Activated naive CD8-positive, alpha-beta T cell treated with anti-CD3 and anti-CD28 coated beads, Interleukin-2, amount 10 ng/mL, durations not matched to agents 7 days and 5 days (primary cell): ENCODE measurements around the gene PSMD14. TPM values are rescaled to one million over a fixed set of nuclear protein-coding genes. Genes with fewer than 3 reads are reported as not detected.
"Not testable (repeated sequence)": the region's sequence is repeated elsewhere in the genome, so short reads cannot be mapped to it uniquely, and the experiment has no call there.

Experiments used
- ATAC-seq: fragments of 150-1000 bp; cut with Tn5 transposase; one replicate; pipeline ENCODE4 v1.10.0; 2021; ENCODE audit warnings: low read depth, moderate library complexity
- POLR2A ChIA-PET: fragments of 350-600 bp; sonication (Branson Sonifier 250); formaldehyde crosslinking; loops from one replicate; lab custom pipeline; 2021; ENCODE audit warnings: antibody characterized with exemption; lab: Charles Lee
- DNase-seq: peaks from one replicate; pipeline ENCODE4 v3.0.0; 2021
- H3K27ac Mint-ChIP-seq: one replicate; pipeline ENCODE4 v1.8.0; 2022; ENCODE audit warnings: mild to moderate bottlenecking, mixed read lengths
- H3K27me3 Mint-ChIP-seq: one replicate; pipeline ENCODE4 v1.8.0; 2022; ENCODE audit warnings: mild to moderate bottlenecking, moderate library complexity, mixed read lengths
- H3K36me3 Mint-ChIP-seq: one replicate; pipeline ENCODE4 v1.8.0; 2021; ENCODE audit warnings: mild to moderate bottlenecking, mixed read lengths
- H3K4me1 Mint-ChIP-seq: one replicate; pipeline ENCODE4 v1.8.0; 2021; ENCODE audit warnings: mixed read lengths
- H3K4me3 Mint-ChIP-seq: one replicate; pipeline ENCODE4 v1.8.0; 2022; ENCODE audit warnings: mild to moderate bottlenecking, moderate library complexity, mixed read lengths
- H3K9me3 Mint-ChIP-seq: one replicate; pipeline ENCODE4 v1.8.0; 2021; ENCODE audit warnings: mixed read lengths
- total RNA-seq, 2 experiments: library from RNA; stranded (reverse); gene quantifications; one replicate each; pipeline ENCODE4 v1.2.3, GENCODE V29; 2021

Gene PSMD14
- total RNA-seq, 2 experiments from 2014 or later, result 46.4 to 48.1 TPM

GRCh38 chr2:161307676-161308075, 549 bp upstream of the PSMD14 start:
- H3K4me3 Mint-ChIP-seq, result peak overlapping the region; percentile 99
- H3K36me3 Mint-ChIP-seq, result peaks cover 22% of the 10 kb centered on the region
- H3K9me3 Mint-ChIP-seq, result peaks cover 3% of the 10 kb centered on the region
- no peak for ATAC-seq
- no peak for DNase-seq
- peak overlapping the region; percentile 98 for H3K27ac Mint-ChIP-seq
- peaks cover 8% of the 10 kb centered on the region for H3K27me3 Mint-ChIP-seq
- peaks cover 19% of the 10 kb centered on the region for H3K4me1 Mint-ChIP-seq
- POLR2A ChIA-PET, result interaction anchor here (0.5 to 1.6 kb wide), 11 partner anchors 10 to 1011 kb away, joined by 3 to 7 read pairs (median 4); partner anchors contain the start of genes DPP4 and IFIH1

GRCh38 chr2:161312996-161313395, 4.8 kb downstream of the PSMD14 start:
- H3K27ac Mint-ChIP-seq, result no peak overlapping the region
- H3K27me3 Mint-ChIP-seq, result no peaks in the 10 kb centered on the region
- ATAC-seq (no peak), DNase-seq (no peak)
- H3K9me3 Mint-ChIP-seq, result no peaks in the 10 kb centered on the region
- H3K36me3 Mint-ChIP-seq, result peaks cover 29% of the 10 kb centered on the region
- H3K4me3 Mint-ChIP-seq, result no peak overlapping the region
- POLR2A ChIA-PET, result no interaction called here
- peaks cover 24% of the 10 kb centered on the region for H3K4me1 Mint-ChIP-seq

- peaks cover 31% of the 10 kb centered on the region for H3K36me3 Mint-ChIP-seq
- POLR2A ChIA-PET, result no interaction called here
- ATAC-seq (no peak), DNase-seq (no peak)
- H3K4me3 Mint-ChIP-seq, result no peak overlapping the region
- H3K4me1 Mint-ChIP-seq, result peaks cover 16% of the 10 kb centered on the region
- no peaks in the 10 kb centered on the region for H3K9me3 Mint-ChIP-seq
- no peaks in the 10 kb centered on the region for H3K27me3 Mint-ChIP-seq
- no peak overlapping the region for H3K27ac Mint-ChIP-seq
Measured at GRCh38 chr2:161315380-161315779, 7.2 kb downstream of the PSMD14 start.

- Mint-ChIP-seq H3K27me3 (no peaks in the 10 kb centered on the region), H3K36me3 (peaks cover 36% of the 10 kb centered on the region), H3K4me1 (peaks cover 12% of the 10 kb centered on the region), H3K9me3 (no peaks in the 10 kb centered on the region), H3K4me3 (no peak overlapping the region), H3K27ac (no peak overlapping the region)
- POLR2A ChIA-PET, result no interaction called here
- DNase-seq (no peak), ATAC-seq (no peak)
Measured at GRCh38 chr2:161316701-161317100, 8.5 kb downstream of the PSMD14 start.

GRCh38 chr2:161321944-161322648, 13.9 kb downstream of the PSMD14 start:
- Mint-ChIP-seq H3K27ac (no peak overlapping the region), H3K36me3 (peaks cover 53% of the 10 kb centered on the region), H3K4me3 (no peak overlapping the region), H3K9me3 (no peaks in the 10 kb centered on the region), H3K4me1 (peaks cover 4% of the 10 kb centered on the region), H3K27me3 (no peaks in the 10 kb centered on the region)
- DNase-seq (no peak), ATAC-seq (no peak)
- POLR2A ChIA-PET, result no interaction called here

- Mint-ChIP-seq H3K4me1 (peaks cover 4% of the 10 kb centered on the region), H3K36me3 (peaks cover 47% of the 10 kb centered on the region), H3K9me3 (no peaks in the 10 kb centered on the region), H3K27ac (no peak overlapping the region), H3K27me3 (no peaks in the 10 kb centered on the region), H3K4me3 (no peak overlapping the region)
- POLR2A ChIA-PET, result no interaction called here
- ATAC-seq, result no peak
- no peak for DNase-seq
Measured at GRCh38 chr2:161324876-161325275, 16.7 kb downstream of the PSMD14 start.

GRCh38 chr2:161327582-161327981, 19.4 kb downstream of the PSMD14 start:
- POLR2A ChIA-PET, result no interaction called here
- Mint-ChIP-seq H3K27me3 (no peaks in the 10 kb centered on the region), H3K27ac (no peak overlapping the region), H3K4me1 (peaks cover 4% of the 10 kb centered on the region), H3K4me3 (no peak overlapping the region), H3K36me3 (peaks cover 45% of the 10 kb centered on the region), H3K9me3 (no peaks in the 10 kb centered on the region)
- no peak for DNase-seq
- ATAC-seq, result no peak

GRCh38 chr2:161332371-161332967, 24.2 kb downstream of the PSMD14 start:
- no peak for DNase-seq
- POLR2A ChIA-PET, result no interaction called here
- ATAC-seq, result no peak
- H3K27ac Mint-ChIP-seq, result no peak overlapping the region
- H3K9me3 Mint-ChIP-seq, result no peaks in the 10 kb centered on the region
- no peaks in the 10 kb centered on the region for H3K27me3 Mint-ChIP-seq
- peaks cover 24% of the 10 kb centered on the region for H3K36me3 Mint-ChIP-seq
- H3K4me3 Mint-ChIP-seq, result no peak overlapping the region
- H3K4me1 Mint-ChIP-seq, result no peaks in the 10 kb centered on the region

- Mint-ChIP-seq H3K36me3 (peaks cover 29% of the 10 kb centered on the region), H3K27ac (no peak overlapping the region), H3K9me3 (no peaks in the 10 kb centered on the region), H3K4me3 (no peak overlapping the region), H3K4me1 (no peaks in the 10 kb centered on the region), H3K27me3 (no peaks in the 10 kb centered on the region)
- DNase-seq, result no peak
- ATAC-seq, result no peak
- POLR2A ChIA-PET, result no interaction called here
Measured at GRCh38 chr2:161335626-161336025, 27.4 kb downstream of the PSMD14 start.

- no peaks in the 10 kb centered on the region for H3K27me3 Mint-ChIP-seq
- H3K4me1 Mint-ChIP-seq, result no peaks in the 10 kb centered on the region
Measured at GRCh38 chr2:161337247-161337646, 29.0 kb downstream of the PSMD14 start.

GRCh38 chr2:161339532-161339931, 31.3 kb downstream of the PSMD14 start:
- ATAC-seq, H3K4me3 Mint-ChIP-seq, POLR2A ChIA-PET, H3K9me3 Mint-ChIP-seq, H3K27ac Mint-ChIP-seq, DNase-seq, H3K27me3 Mint-ChIP-seq, H3K4me1 Mint-ChIP-seq: not testable (repeated sequence)
- peaks cover 31% of the 10 kb centered on the region for H3K36me3 Mint-ChIP-seq

More at GRCh38 chr2:161337247-161337646, 29.0 kb downstream of the PSMD14 start:
- Mint-ChIP-seq H3K4me3 (no peak overlapping the region), H3K9me3 (no peaks in the 10 kb centered on the region), H3K27ac (no peak overlapping the region), H3K36me3 (peaks cover 28% of the 10 kb centered on the region)
- DNase-seq (no peak), ATAC-seq (no peak)
- POLR2A ChIA-PET, result no interaction called here

GRCh38 chr2:161340930-161341413, 32.7 kb downstream of the PSMD14 start:
- H3K36me3 Mint-ChIP-seq, result peaks cover 35% of the 10 kb centered on the region
- DNase-seq, H3K27ac Mint-ChIP-seq, POLR2A ChIA-PET, H3K9me3 Mint-ChIP-seq, H3K27me3 Mint-ChIP-seq, H3K4me1 Mint-ChIP-seq, H3K4me3 Mint-ChIP-seq: not testable (repeated sequence)
- ATAC-seq, result peak; percentile 39

- Mint-ChIP-seq H3K4me1 (no peaks in the 10 kb centered on the region), H3K9me3 (peaks cover 4% of the 10 kb centered on the region), H3K27ac (no peak overlapping the region), H3K4me3 (no peak overlapping the region), H3K27me3 (no peaks in the 10 kb centered on the region), H3K36me3 (peaks cover 46% of the 10 kb centered on the region)
- no peak for DNase-seq
- POLR2A ChIA-PET, result no interaction called here
- ATAC-seq, result no peak
Measured at GRCh38 chr2:161343235-161343634, 35.0 kb downstream of the PSMD14 start.

- Mint-ChIP-seq H3K36me3 (peaks cover 42% of the 10 kb centered on the region), H3K4me1 (no peaks in the 10 kb centered on the region), H3K27ac (no peak overlapping the region), H3K9me3 (peaks cover 4% of the 10 kb centered on the region), H3K27me3 (no peaks in the 10 kb centered on the region), H3K4me3 (no peak overlapping the region)
- ATAC-seq, result no peak
- POLR2A ChIA-PET, result no interaction called here
- no peak for DNase-seq
Measured at GRCh38 chr2:161344692-161345091, 36.5 kb downstream of the PSMD14 start.
